ENCODE results near the gene CDNF.

DNA sequence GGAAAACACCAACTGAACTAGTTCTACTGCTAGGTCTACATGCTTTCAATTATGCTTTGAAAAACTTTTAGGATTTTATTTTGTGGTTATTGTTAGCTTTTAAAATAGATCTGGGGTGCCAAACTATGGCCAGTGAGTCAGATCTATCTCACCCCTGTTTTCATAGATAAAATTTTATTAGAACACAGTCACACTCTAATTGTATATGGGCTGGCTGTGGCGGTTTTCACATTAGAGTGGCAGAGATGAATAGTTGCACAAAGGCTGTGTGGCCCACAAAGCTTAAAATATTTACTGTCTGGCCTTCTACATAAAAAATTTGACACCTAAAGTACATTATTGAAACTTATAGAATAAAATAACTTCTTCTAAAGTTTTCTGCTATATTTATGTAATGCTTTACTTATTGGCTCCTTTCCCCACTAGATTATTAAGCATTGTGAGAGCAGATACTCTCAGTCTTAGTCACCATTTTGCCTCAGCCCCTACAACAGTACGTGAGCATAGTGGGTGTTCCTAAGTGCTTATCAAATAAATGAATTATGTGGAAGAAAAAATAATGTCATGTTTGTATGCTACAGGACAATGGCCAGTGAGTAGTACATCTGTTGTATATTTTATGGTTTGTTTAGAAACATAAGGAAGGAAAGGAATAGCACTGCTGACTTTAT is 35.4 kb upstream of the CDNF start:
- TF ChIP-seq, protein P1, sequence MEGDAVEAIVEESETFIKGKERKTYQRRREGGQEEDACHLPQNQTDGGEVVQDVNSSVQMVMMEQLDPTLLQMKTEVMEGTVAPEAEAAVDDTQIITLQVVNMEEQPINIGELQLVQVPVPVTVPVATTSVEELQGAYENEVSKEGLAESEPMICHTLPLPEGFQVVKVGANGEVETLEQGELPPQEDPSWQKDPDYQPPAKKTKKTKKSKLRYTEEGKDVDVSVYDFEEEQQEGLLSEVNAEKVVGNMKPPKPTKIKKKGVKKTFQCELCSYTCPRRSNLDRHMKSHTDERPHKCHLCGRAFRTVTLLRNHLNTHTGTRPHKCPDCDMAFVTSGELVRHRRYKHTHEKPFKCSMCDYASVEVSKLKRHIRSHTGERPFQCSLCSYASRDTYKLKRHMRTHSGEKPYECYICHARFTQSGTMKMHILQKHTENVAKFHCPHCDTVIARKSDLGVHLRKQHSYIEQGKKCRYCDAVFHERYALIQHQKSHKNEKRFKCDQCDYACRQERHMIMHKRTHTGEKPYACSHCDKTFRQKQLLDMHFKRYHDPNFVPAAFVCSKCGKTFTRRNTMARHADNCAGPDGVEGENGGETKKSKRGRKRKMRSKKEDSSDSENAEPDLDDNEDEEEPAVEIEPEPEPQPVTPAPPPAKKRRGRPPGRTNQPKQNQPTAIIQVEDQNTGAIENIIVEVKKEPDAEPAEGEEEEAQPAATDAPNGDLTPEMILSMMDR (conservative IDR thresholded peaks at IDR 0.05; ENCODE audit: low read depth, low read length) = no peak
- no peak for TF ChIP-seq EZH2 (IDR thresholded peaks at IDR 0.05; ENCODE audit: borderline replicate concordance, low read depth, low read length, poor library complexity, severe bottlenecking)

Measured in A673 (cell line).